HepG2 (cell line): ENCODE measurements around the gene METTL16. TPM values are rescaled to one million over a fixed set of nuclear protein-coding genes. Genes with fewer than 3 reads are reported as not detected.

ENCODE experiments used
- ADNP ChIP-seq: sonication (generic); formaldehyde crosslinking; IDR thresholded peaks from 2 replicates; pipeline ENCODE4 v1.4.0; 2020; ENCODE audit warnings: missing genetic modification reagents
- AFF4 ChIP-seq: sonication (generic); formaldehyde crosslinking; IDR thresholded peaks from 2 replicates; pipeline ENCODE4 v1.4.0; 2020; ENCODE audit warnings: missing genetic modification reagents
- DNMT1 ChIP-seq: sonication (generic); formaldehyde crosslinking; IDR thresholded peaks from 2 replicates; pipeline ENCODE4 v1.5.1; 2020; ENCODE audit warnings: mild to moderate bottlenecking, missing genetic modification reagents
- KDM1A ChIP-seq: IDR thresholded peaks from 2 replicates; pipeline ENCODE4 v1.6.1; 2016; ENCODE audit warnings: missing compliant biosample characterization
- PCBP1 ChIP-seq: fragments of 200-400 bp; formaldehyde crosslinking; IDR thresholded peaks from 2 replicates; pipeline ENCODE4 v1.6.1; 2017; ENCODE audit warnings: mild to moderate bottlenecking, low read depth, low read length, borderline replicate concordance
- SIN3A ChIP-seq: IDR thresholded peaks from 2 replicates; pipeline ENCODE4 v1.6.1; 2011; ENCODE audit warnings: low read depth, mild to moderate bottlenecking, control low read depth, low read length, borderline replicate concordance
- TFDP1 ChIP-seq: IDR thresholded peaks from 2 replicates; pipeline ENCODE4 v1.6.1; 2016; ENCODE audit warnings: missing compliant biosample characterization, missing genetic modification reagents, borderline replicate concordance
- ZBTB4 ChIP-seq: sonication (generic); formaldehyde crosslinking; IDR thresholded peaks from 2 replicates; pipeline ENCODE4 v1.4.0; 2020; ENCODE audit warnings: missing genetic modification reagents, mild to moderate bottlenecking, borderline replicate concordance
- ZFP36 ChIP-seq: fragments of 150-350 bp; IDR thresholded peaks from 2 replicates; pipeline ENCODE4 v1.6.1; 2018; ENCODE audit warnings: borderline replicate concordance, low read length, low read depth; ENCODE audit not compliant: partially characterized antibody
- ZNF18 ChIP-seq: sonication (generic); formaldehyde crosslinking; IDR thresholded peaks from 2 replicates; pipeline ENCODE4 v1.8.0; 2022; ENCODE audit warnings: mild to moderate bottlenecking, missing genetic modification reagents; ENCODE audit not compliant: insufficient replicate concordance
- ZNF382 ChIP-seq: sonication (generic); formaldehyde crosslinking; IDR thresholded peaks from 2 replicates; pipeline ENCODE4 v1.5.0; 2020; ENCODE audit warnings: missing genetic modification reagents, mild to moderate bottlenecking, borderline replicate concordance
- ZNF556 ChIP-seq: sonication (generic); formaldehyde crosslinking; IDR thresholded peaks from 2 replicates; pipeline ENCODE4 v1.4.0; 2020; ENCODE audit warnings: mild to moderate bottlenecking, missing genetic modification reagents, borderline replicate concordance
- ZNF770 ChIP-seq: sonication (generic); formaldehyde crosslinking; IDR thresholded peaks from 2 replicates; pipeline ENCODE4 v1.5.0; 2020; ENCODE audit warnings: mild to moderate bottlenecking, missing genetic modification reagents
- polyA plus RNA-seq, 8 experiments: library from polyadenylated mRNA; depleted of rRNA in 3 of 8; stranded (reverse) in 7 of 8; unstranded in 1 of 8; fragments of >200 nt; fragmentation: Illumina TruSeq in 4 of 8; extraction: Trizol in 4 of 8; gene quantifications; 2 replicates each; pipeline versions ENCODE4 v1.2.1 to v1.2.3, GENCODE V29; 2011 to 2016; ENCODE audit warnings: low read depth in 4 of 8, missing spikeins in 1 of 8, mixed read lengths in 1 of 8; ENCODE audit not compliant: insufficient read depth in 1 of 8
- total RNA-seq, 5 experiments: library from RNA; depleted of rRNA; stranded (reverse); fragments of >200 nt; fragmentation: Illumina TruSeq; extraction: Trizol; gene quantifications; 2 replicates each; pipeline ENCODE4 v1.2.3, GENCODE V29; 2016; ENCODE audit warnings: low read depth in 1 of 5

METTL16 gene
- total and polyA plus RNA-seq, 2 of the 13 experiments (the other 11 are each of a cell fraction or from before 2014, with no cell fraction given) = 11.6 to 18.5 TPM

DNA sequence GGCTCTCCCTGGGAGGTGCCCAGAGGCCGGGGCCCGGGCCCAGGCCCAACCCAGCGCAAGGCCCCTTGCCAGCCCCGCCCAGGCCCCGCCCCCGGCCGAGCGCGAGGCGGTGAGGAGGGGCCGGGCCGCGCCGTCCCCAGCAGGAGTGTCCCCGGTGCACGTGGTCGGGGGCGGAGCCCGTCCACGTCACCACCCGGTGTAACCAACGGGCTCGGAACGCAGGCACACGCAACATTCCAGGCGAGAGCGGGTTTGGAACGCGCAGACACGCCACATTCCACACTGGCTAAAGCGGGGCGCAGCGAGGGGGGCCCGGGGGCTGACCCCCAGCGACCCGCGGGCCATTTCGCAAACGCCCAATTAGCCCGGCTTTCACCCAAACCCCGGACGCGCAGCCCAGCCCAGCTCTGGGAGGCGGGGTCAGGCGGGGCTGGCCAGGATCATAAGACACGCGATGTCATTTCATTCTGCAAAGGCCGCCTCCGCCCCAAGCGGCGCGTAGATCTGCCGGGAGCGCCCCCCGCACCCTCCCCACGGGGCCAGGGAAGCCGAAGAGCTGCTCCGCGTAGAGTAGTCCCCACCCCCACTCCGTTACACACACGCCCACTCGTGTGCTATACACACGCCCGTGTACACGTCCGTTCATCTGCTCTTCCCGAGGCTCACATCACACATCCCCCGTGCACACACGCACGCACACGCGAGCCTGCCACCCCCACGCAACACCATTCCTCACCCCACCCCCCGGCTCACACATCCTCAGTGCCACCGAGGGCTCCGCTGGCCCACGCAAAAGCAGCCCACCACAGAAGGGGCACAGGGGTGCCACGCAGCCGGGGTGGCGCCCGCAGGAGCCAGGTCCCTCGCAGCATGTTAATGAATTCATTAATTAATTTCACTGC is 111.9 kb downstream of the METTL16 start (continued):
- peak; percentile 18; the same call in 1 of the 2 replicates for TF ChIP-seq ZNF770 (CRISPR knock-in tag)
- no peak for TF ChIP-seq ZFP36
- TF ChIP-seq AFF4 (CRISPR knock-in tag) = no peak
- TF ChIP-seq SIN3A = peak; percentile 91
- TF ChIP-seq ZNF382 (CRISPR knock-in tag) = no peak
- peak; percentile 60; the same call in 1 of the 2 replicates for TF ChIP-seq TFDP1 (CRISPR knock-in tag)
- no peak; the same call in 1 of the 2 replicates for TF ChIP-seq PCBP1
- 0 out of 2 replicates have a peak, but pooled peaks have one; percentile 38 for TF ChIP-seq ZBTB4 (CRISPR knock-in tag)
- no peak for TF ChIP-seq KDM1A
- TF ChIP-seq ZNF556 (CRISPR knock-in tag) = no peak
- no peak for TF ChIP-seq ADNP (CRISPR knock-in tag)
- peak; percentile 77 for TF ChIP-seq ZNF18
- no peak for TF ChIP-seq DNMT1
